Ascending aorta (tissue), 2 donors: Measurements from ENCODE around the gene CDKL2. TPM values are rescaled to one million over a fixed set of nuclear protein-coding genes. Genes with fewer than 3 reads are reported as not detected.
"Not testable (repeated sequence)": the region's sequence is repeated elsewhere in the genome, so short reads cannot be mapped to it uniquely, and the experiment has no call there.

Experiments
- DNase-seq, 2 donors: peaks; one replicate each; pipeline ENCODE4 v3.0.0-alpha.2; 2019; ENCODE audit warnings: low spot score in 2 of 2
- H3K27ac ChIP-seq, 2 donors: fragments of 200-600 bp; sonication (generic); one replicate each; pipeline ENCODE4 v1.5.1; 2016 to 2017; ENCODE audit warnings: mild to moderate bottlenecking in 1 of 2
- H3K27me3 ChIP-seq: fragments of 200-600 bp; sonication (generic); one replicate; pipeline ENCODE4 v1.5.1; 2017
- H3K36me3 ChIP-seq, 2 donors: fragments of 200-600 bp; sonication (generic); one replicate each; pipeline ENCODE4 v1.5.1; 2016
- H3K4me1 ChIP-seq, 2 donors: fragments of 200-600 bp; sonication (generic); one replicate each; pipeline ENCODE4 v1.5.1; 2016 to 2017; ENCODE audit warnings: mild to moderate bottlenecking in 1 of 2
- H3K4me3 ChIP-seq, 2 donors: fragments of 200-600 bp; sonication (generic); one replicate each; pipeline ENCODE4 v1.5.1; 2016 to 2017; ENCODE audit warnings: mild to moderate bottlenecking in 1 of 2
- H3K9me3 ChIP-seq, 2 donors: fragments of 200-600 bp; sonication (generic); one replicate each; pipeline ENCODE4 v1.5.1; 2016
- CTCF ChIP-seq, 3 experiments: fragments of 200-600 bp in 2 of 3; fragments of 450-650 bp in 1 of 3; sonication (generic) in 2 of 3; IDR thresholded peaks; one replicate each; pipeline ENCODE4 v1.5.1; 2016 to 2019; ENCODE audit warnings: antibody characterized with exemption in 3 of 3, mild to moderate bottlenecking in 1 of 3, moderate library complexity in 1 of 3
- intact Hi-C: fragments of 100-400 bp; cut with DNase I; formaldehyde crosslinking; loops from one replicate; pipeline ENCODE4 v1.15.1; 2023
- total RNA-seq: library from RNA; depleted of rRNA; stranded (reverse); fragments of >200 nt; gene quantifications from one replicate; pipeline ENCODE4 v1.1.0, GENCODE V29; 2016

CDKL2 gene
- total RNA-seq, 1 donor from 2014 or later: not detected

- H3K9me3 ChIP-seq: no peaks in the 10 kb centered on the region
- no peak for DNase-seq
- no peak for TF ChIP-seq CTCF (IDR thresholded peaks at IDR 0.05)
Observed at GRCh38 chr4:75544870-75545269, 85.5 kb downstream of the CDKL2 start.

GRCh38 chr4:75544220-75544619, 86.1 kb downstream of the CDKL2 start:
- H3K4me3 ChIP-seq, H3K36me3 ChIP-seq, DNase-seq, H3K27ac ChIP-seq, H3K9me3 ChIP-seq, intact Hi-C loops, H3K27me3 ChIP-seq, H3K4me1 ChIP-seq: not testable (repeated sequence)

More at GRCh38 chr4:75544870-75545269, 85.5 kb downstream of the CDKL2 start:
- intact Hi-C loops: no loop called here
- no peaks in the 10 kb centered on the region for H3K27me3 ChIP-seq
- H3K4me1 ChIP-seq: no peaks in the 10 kb centered on the region
- H3K36me3 ChIP-seq: peaks cover 0 to 7% of the 10 kb centered on the region in 2 donors
- H3K27ac ChIP-seq: no peak overlapping the region
- H3K4me3 ChIP-seq: no peak overlapping the region

- H3K27me3 ChIP-seq: no peaks in the 10 kb centered on the region
- DNase-seq: no peak
- H3K36me3 ChIP-seq: peaks cover 0 to 7% of the 10 kb centered on the region in 2 donors
- H3K9me3 ChIP-seq: no peaks in the 10 kb centered on the region
- H3K4me1 ChIP-seq: no peaks in the 10 kb centered on the region
- H3K4me3 ChIP-seq: no peak overlapping the region
- no peak for TF ChIP-seq CTCF (IDR thresholded peaks at IDR 0.05)
- H3K27ac ChIP-seq: no peak overlapping the region
- intact Hi-C loops: no loop called here
Observed at GRCh38 chr4:75542824-75543223, 87.5 kb downstream of the CDKL2 start.

GRCh38 chr4:75537308-75537707, 93.0 kb downstream of the CDKL2 start:
- H3K4me1 ChIP-seq, H3K27ac ChIP-seq, H3K4me3 ChIP-seq, intact Hi-C loops, DNase-seq, H3K27me3 ChIP-seq, H3K9me3 ChIP-seq: not testable (repeated sequence)
- peaks cover 5 to 12% of the 10 kb centered on the region in 2 donors for H3K36me3 ChIP-seq

GRCh38 chr4:75533926-75534325, 96.4 kb downstream of the CDKL2 start:
- peaks cover 13 to 41% of the 10 kb centered on the region in 2 donors for H3K36me3 ChIP-seq
- H3K27ac ChIP-seq, H3K4me3 ChIP-seq, intact Hi-C loops, DNase-seq, H3K9me3 ChIP-seq, H3K4me1 ChIP-seq, H3K27me3 ChIP-seq: not testable (repeated sequence)

- H3K4me1 ChIP-seq, intact Hi-C loops, H3K4me3 ChIP-seq, H3K27me3 ChIP-seq, H3K9me3 ChIP-seq, DNase-seq, H3K27ac ChIP-seq: not testable (repeated sequence)
- H3K36me3 ChIP-seq: peaks cover 13 to 46% of the 10 kb centered on the region in 2 donors
Observed at GRCh38 chr4:75533339-75533887, 96.9 kb downstream of the CDKL2 start.

GRCh38 chr4:75531536-75532143, 98.7 kb downstream of the CDKL2 start:
- H3K4me3 ChIP-seq, H3K27me3 ChIP-seq, H3K9me3 ChIP-seq, H3K27ac ChIP-seq, DNase-seq, H3K4me1 ChIP-seq, intact Hi-C loops: not testable (repeated sequence)
- H3K36me3 ChIP-seq: peaks cover 19 to 64% of the 10 kb centered on the region in 2 donors

GRCh38 chr4:75530556-75531322, 99.6 kb downstream of the CDKL2 start:
- no peak for TF ChIP-seq CTCF (IDR thresholded peaks at IDR 0.05)
- Histone ChIP-seq H3K27me3 (no peaks in the 10 kb centered on the region), H3K9me3 (no peaks in the 10 kb centered on the region), H3K36me3 (peaks cover 28 to 73% of the 10 kb centered on the region in 2 donors), H3K4me3 (no peak overlapping the region), H3K27ac (no peak overlapping the region), H3K4me1 (no peaks in the 10 kb centered on the region)
- intact Hi-C loops: no loop called here
- DNase-seq: no peak
